Stomach (tissue), 4 donors: Measurements from ENCODE around the gene ZNF532.

ENCODE experiments used
- POLR2A ChIP-seq, 4 donors: fragments of 450-650 bp; IDR thresholded peaks; one replicate each; pipeline ENCODE4 v1.6.1; 2016; ENCODE audit warnings: antibody characterized with exemption in 4 of 4, control low read depth in 2 of 4, mild to moderate bottlenecking in 1 of 4, moderate library complexity in 1 of 4
- TF ChIP-seq, protein P1 (sequence below), 7 experiments: fragments of 450-650 bp in 4 of 7; fragments of 200-600 bp in 3 of 7; sonication (generic) in 3 of 7; IDR thresholded peaks; one replicate each; pipeline ENCODE4 v1.5.1; 2016 to 2019; ENCODE audit warnings: antibody characterized with exemption in 7 of 7, control low read depth in 2 of 7, mild to moderate bottlenecking in 1 of 7

DNA sequence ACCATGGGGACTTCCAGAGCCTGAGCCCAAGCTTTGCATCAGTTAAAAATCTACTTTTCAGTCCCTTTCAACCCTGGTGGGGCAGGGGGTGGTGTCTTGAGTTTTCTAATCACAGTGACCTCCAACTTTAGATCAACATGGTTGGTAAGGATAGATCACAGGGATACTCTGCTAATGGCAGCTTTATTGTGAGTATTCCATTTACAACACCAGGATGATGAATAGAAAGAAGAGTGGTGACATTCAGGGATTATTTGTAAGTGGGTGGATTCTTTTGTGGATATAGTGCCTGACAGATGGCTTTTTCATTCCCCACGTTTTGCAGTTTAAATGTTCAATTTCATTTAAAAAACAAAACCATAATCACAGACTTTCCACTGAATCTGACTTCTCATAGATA is 51.3 kb downstream of the ZNF532 start:
- TF ChIP-seq, protein P1, sequence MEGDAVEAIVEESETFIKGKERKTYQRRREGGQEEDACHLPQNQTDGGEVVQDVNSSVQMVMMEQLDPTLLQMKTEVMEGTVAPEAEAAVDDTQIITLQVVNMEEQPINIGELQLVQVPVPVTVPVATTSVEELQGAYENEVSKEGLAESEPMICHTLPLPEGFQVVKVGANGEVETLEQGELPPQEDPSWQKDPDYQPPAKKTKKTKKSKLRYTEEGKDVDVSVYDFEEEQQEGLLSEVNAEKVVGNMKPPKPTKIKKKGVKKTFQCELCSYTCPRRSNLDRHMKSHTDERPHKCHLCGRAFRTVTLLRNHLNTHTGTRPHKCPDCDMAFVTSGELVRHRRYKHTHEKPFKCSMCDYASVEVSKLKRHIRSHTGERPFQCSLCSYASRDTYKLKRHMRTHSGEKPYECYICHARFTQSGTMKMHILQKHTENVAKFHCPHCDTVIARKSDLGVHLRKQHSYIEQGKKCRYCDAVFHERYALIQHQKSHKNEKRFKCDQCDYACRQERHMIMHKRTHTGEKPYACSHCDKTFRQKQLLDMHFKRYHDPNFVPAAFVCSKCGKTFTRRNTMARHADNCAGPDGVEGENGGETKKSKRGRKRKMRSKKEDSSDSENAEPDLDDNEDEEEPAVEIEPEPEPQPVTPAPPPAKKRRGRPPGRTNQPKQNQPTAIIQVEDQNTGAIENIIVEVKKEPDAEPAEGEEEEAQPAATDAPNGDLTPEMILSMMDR (IDR thresholded peaks at IDR 0.05) = no peak
- TF ChIP-seq POLR2A (IDR thresholded peaks at IDR 0.05) = no peak
